Measurements from ENCODE around the gene PHLDB3. TPM values are rescaled to one million over a fixed set of nuclear protein-coding genes. Genes with fewer than 3 reads are reported as not detected.

The PHLDB3 gene
- total RNA-seq, 1 donor from 2014 or later: 13.4 TPM

- no peaks in the 10 kb centered on the region for H3K27me3 ChIP-seq (ENCODE audit: insufficient read depth, low read length)
- DNase-seq (ENCODE audit: low read depth) (no peak), FAIRE-seq (no peak)
- no peak overlapping the region for H3K4me3 Mint-ChIP-seq (ENCODE audit: unreplicated experiment)
- no peak overlapping the region for H3K4me3 ChIP-seq (ENCODE audit: insufficient read depth, low read depth, low read length)
- peaks cover 2% of the 10 kb centered on the region for H3K9me3 Mint-ChIP-seq (ENCODE audit: unreplicated experiment)
- H4K20me1 ChIP-seq (ENCODE audit: insufficient read depth, low read length): no peaks in the 10 kb centered on the region
- H3K27me3 Mint-ChIP-seq (ENCODE audit: low read depth, unreplicated experiment): peaks cover 3% of the 10 kb centered on the region
- TF ChIP-seq EZH2 (IDR thresholded peaks at IDR 0.05; ENCODE audit: insufficient read depth, low read length) (no peak), CTCF (IDR thresholded peaks at IDR 0.05; ENCODE audit: insufficient read depth, low read depth, low read length) (no peak)
- peak overlapping the region; percentile 54 for H3K9ac ChIP-seq (ENCODE audit: low read length)
- H3K79me2 ChIP-seq (ENCODE audit: insufficient read depth, low read length): no peaks in the 10 kb centered on the region
- H3K4me1 ChIP-seq (ENCODE audit: insufficient read depth, low read length): peaks cover 12% of the 10 kb centered on the region
- H3K36me3 Mint-ChIP-seq (ENCODE audit: low read depth, unreplicated experiment): peaks cover 5% of the 10 kb centered on the region
- H3K4me1 Mint-ChIP-seq (ENCODE audit: low read depth, unreplicated experiment): no peaks in the 10 kb centered on the region
- no peak overlapping the region for H3K27ac Mint-ChIP-seq (ENCODE audit: unreplicated experiment)
- H3K9me3 ChIP-seq (ENCODE audit: insufficient read depth, low read depth, low read length): no peaks in the 10 kb centered on the region
- no peaks in the 10 kb centered on the region for H3K36me3 ChIP-seq (ENCODE audit: insufficient read depth, low read length)
- H3K27ac ChIP-seq (ENCODE audit: low read depth, low read length): no peak overlapping the region
- H2AFZ ChIP-seq (ENCODE audit: low read depth, low read length): no peak overlapping the region
- peak overlapping the region; percentile 82 for H3K4me2 ChIP-seq (ENCODE audit: low read length)
These were observed 30.1 kb downstream of the PHLDB3 start for GRCh38 chr19:43474487-43474886.

- DNase-seq (ENCODE audit: low read depth): no peak
- H2AFZ ChIP-seq (ENCODE audit: low read depth, low read length): no peak overlapping the region
- H3K9me3 ChIP-seq (ENCODE audit: insufficient read depth, low read depth, low read length): no peaks in the 10 kb centered on the region
- no peak overlapping the region for H3K4me3 ChIP-seq (ENCODE audit: insufficient read depth, low read depth, low read length)
- TF ChIP-seq CTCF (IDR thresholded peaks at IDR 0.05; ENCODE audit: insufficient read depth, low read depth, low read length) (no peak), EZH2 (IDR thresholded peaks at IDR 0.05; ENCODE audit: insufficient read depth, low read length) (no peak)
- Mint-ChIP-seq H3K9me3 (ENCODE audit: unreplicated experiment) (peaks cover 2% of the 10 kb centered on the region), H3K36me3 (ENCODE audit: low read depth, unreplicated experiment) (no peaks in the 10 kb centered on the region), H3K27me3 (ENCODE audit: low read depth, unreplicated experiment) (peaks cover 5% of the 10 kb centered on the region), H3K27ac (ENCODE audit: unreplicated experiment) (no peak overlapping the region), H3K4me3 (ENCODE audit: unreplicated experiment) (no peak overlapping the region), H3K4me1 (ENCODE audit: low read depth, unreplicated experiment) (no peaks in the 10 kb centered on the region)
- no peaks in the 10 kb centered on the region for H4K20me1 ChIP-seq (ENCODE audit: insufficient read depth, low read length)
- no peak for FAIRE-seq
- peaks cover 28% of the 10 kb centered on the region for H3K4me1 ChIP-seq (ENCODE audit: insufficient read depth, low read length)
- H3K4me2 ChIP-seq (ENCODE audit: low read length): no peak overlapping the region
- H3K27me3 ChIP-seq (ENCODE audit: insufficient read depth, low read length): no peaks in the 10 kb centered on the region
- H3K9ac ChIP-seq (ENCODE audit: low read length): no peak overlapping the region
- H3K27ac ChIP-seq (ENCODE audit: low read depth, low read length): no peak overlapping the region
- no peaks in the 10 kb centered on the region for H3K79me2 ChIP-seq (ENCODE audit: insufficient read depth, low read length)
- H3K36me3 ChIP-seq (ENCODE audit: insufficient read depth, low read length): no peaks in the 10 kb centered on the region
These were observed 33.5 kb downstream of the PHLDB3 start for GRCh38 chr19:43471091-43471490.

GRCh38 chr19:43470288-43470687, 34.3 kb downstream of the PHLDB3 start:
- H3K36me3 ChIP-seq (ENCODE audit: insufficient read depth, low read length): no peaks in the 10 kb centered on the region
- peak; percentile 71 for DNase-seq (ENCODE audit: low read depth)
- H3K4me1 ChIP-seq (ENCODE audit: insufficient read depth, low read length): peaks cover 25% of the 10 kb centered on the region
- Mint-ChIP-seq H3K36me3 (ENCODE audit: low read depth, unreplicated experiment) (no peaks in the 10 kb centered on the region), H3K27me3 (ENCODE audit: low read depth, unreplicated experiment) (peaks cover 10% of the 10 kb centered on the region), H3K4me3 (ENCODE audit: unreplicated experiment) (no peak overlapping the region), H3K9me3 (ENCODE audit: unreplicated experiment) (peaks cover under 1% of the 10 kb centered on the region), H3K27ac (ENCODE audit: unreplicated experiment) (no peak overlapping the region), H3K4me1 (ENCODE audit: low read depth, unreplicated experiment) (no peaks in the 10 kb centered on the region)
- H3K27ac ChIP-seq (ENCODE audit: low read depth, low read length): no peak overlapping the region
- H3K4me3 ChIP-seq (ENCODE audit: insufficient read depth, low read depth, low read length): no peak overlapping the region
- TF ChIP-seq EZH2 (IDR thresholded peaks at IDR 0.05; ENCODE audit: insufficient read depth, low read length) (no peak), CTCF (IDR thresholded peaks at IDR 0.05; ENCODE audit: insufficient read depth, low read depth, low read length) (no peak)
- no peak overlapping the region for H2AFZ ChIP-seq (ENCODE audit: low read depth, low read length)
- no peaks in the 10 kb centered on the region for H3K9me3 ChIP-seq (ENCODE audit: insufficient read depth, low read depth, low read length)
- no peaks in the 10 kb centered on the region for H3K27me3 ChIP-seq (ENCODE audit: insufficient read depth, low read length)
- no peak for FAIRE-seq
- no peak overlapping the region for H3K9ac ChIP-seq (ENCODE audit: low read length)
- H4K20me1 ChIP-seq (ENCODE audit: insufficient read depth, low read length): no peaks in the 10 kb centered on the region
- H3K79me2 ChIP-seq (ENCODE audit: insufficient read depth, low read length): no peaks in the 10 kb centered on the region
- H3K4me2 ChIP-seq (ENCODE audit: low read length): peak overlapping the region; percentile 38

Measured in astrocyte (in vitro differentiated cells and primary cell).